ENCODE results near the gene TUFM.

- TF ChIP-seq, protein P1, sequence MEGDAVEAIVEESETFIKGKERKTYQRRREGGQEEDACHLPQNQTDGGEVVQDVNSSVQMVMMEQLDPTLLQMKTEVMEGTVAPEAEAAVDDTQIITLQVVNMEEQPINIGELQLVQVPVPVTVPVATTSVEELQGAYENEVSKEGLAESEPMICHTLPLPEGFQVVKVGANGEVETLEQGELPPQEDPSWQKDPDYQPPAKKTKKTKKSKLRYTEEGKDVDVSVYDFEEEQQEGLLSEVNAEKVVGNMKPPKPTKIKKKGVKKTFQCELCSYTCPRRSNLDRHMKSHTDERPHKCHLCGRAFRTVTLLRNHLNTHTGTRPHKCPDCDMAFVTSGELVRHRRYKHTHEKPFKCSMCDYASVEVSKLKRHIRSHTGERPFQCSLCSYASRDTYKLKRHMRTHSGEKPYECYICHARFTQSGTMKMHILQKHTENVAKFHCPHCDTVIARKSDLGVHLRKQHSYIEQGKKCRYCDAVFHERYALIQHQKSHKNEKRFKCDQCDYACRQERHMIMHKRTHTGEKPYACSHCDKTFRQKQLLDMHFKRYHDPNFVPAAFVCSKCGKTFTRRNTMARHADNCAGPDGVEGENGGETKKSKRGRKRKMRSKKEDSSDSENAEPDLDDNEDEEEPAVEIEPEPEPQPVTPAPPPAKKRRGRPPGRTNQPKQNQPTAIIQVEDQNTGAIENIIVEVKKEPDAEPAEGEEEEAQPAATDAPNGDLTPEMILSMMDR (IDR thresholded peaks at IDR 0.05; ENCODE audit: insufficient read depth, low read length, poor library complexity, severe bottlenecking) = no peak
- no peak for TF ChIP-seq EZH2phosphoT487 (conservative IDR thresholded peaks at IDR 0.05; ENCODE audit: low read length)
Measured at GRCh38 chr16:28823873-28824716, 22.1 kb downstream of the TUFM start.
